Gastrocnemius medialis (tissue), 4 donors: ENCODE data around the gene PHC2.

Source experiments
- POLR2A ChIP-seq, 2 donors: fragments of 450-650 bp; IDR thresholded peaks; one replicate each; pipeline ENCODE4 v1.6.1; 2017; ENCODE audit warnings: antibody characterized with exemption in 2 of 2, mild to moderate bottlenecking in 2 of 2, moderate library complexity in 2 of 2
- TF ChIP-seq, protein P1 (sequence below), 5 experiments: fragments of 450-650 bp in 3 of 5; fragments of 200-600 bp in 2 of 5; sonication (generic) in 2 of 5; IDR thresholded peaks in 4 of 5; conservative IDR thresholded peaks in 1 of 5; 1 replicate in 4 of 5; 2 replicates in 1 of 5; pipeline ENCODE4 v1.5.1; 2016 to 2019; ENCODE audit warnings: antibody characterized with exemption in 5 of 5, mild to moderate bottlenecking in 3 of 5, moderate library complexity in 3 of 5

DNA sequence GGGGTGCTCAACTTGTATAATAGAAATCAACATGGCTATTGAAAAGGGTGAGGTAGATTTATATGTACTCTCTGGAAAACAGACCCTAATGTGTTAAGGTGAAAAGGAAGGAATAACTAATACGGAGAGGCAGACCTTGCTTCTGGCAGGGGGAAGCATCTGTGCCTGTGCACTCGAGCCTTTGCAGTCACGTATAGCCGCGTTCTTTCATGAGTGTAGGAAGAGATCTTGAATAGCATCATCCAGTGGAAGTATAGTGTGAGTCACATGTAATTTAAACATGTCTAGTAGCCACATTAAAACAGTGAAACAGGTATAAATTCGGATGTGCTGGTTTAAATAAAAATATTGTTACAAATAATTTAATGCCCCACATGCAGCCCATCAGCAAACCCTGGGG is 112.9 kb downstream of the PHC2 start:
- TF ChIP-seq, protein P1, sequence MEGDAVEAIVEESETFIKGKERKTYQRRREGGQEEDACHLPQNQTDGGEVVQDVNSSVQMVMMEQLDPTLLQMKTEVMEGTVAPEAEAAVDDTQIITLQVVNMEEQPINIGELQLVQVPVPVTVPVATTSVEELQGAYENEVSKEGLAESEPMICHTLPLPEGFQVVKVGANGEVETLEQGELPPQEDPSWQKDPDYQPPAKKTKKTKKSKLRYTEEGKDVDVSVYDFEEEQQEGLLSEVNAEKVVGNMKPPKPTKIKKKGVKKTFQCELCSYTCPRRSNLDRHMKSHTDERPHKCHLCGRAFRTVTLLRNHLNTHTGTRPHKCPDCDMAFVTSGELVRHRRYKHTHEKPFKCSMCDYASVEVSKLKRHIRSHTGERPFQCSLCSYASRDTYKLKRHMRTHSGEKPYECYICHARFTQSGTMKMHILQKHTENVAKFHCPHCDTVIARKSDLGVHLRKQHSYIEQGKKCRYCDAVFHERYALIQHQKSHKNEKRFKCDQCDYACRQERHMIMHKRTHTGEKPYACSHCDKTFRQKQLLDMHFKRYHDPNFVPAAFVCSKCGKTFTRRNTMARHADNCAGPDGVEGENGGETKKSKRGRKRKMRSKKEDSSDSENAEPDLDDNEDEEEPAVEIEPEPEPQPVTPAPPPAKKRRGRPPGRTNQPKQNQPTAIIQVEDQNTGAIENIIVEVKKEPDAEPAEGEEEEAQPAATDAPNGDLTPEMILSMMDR (IDR thresholded peaks at IDR 0.05 in 4 of 5, conservative IDR thresholded peaks at IDR 0.05 in 1 of 5) = no peak
- no peak for TF ChIP-seq POLR2A (IDR thresholded peaks at IDR 0.05)
